ENCODE results near the gene ATG16L1.

DNA sequence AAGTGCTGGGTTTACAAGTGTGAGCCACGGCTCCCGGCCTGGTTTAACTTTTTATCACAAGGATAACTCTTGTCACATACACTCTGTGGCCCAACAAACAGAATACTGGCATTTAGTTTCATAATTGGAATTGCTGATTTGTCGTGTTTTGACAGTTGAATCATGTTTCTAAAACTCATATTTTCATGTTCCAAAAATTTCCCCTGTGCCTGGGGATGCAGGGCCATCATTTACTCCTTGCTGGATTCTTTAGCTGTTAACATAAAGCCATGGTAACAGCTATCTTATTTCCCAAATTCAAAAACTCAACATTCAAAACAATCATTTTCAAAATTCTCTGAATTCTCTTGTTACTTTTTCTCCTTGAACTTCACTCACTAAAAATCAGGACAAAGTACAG is 16.5 kb upstream of the ATG16L1 start:
- TF ChIP-seq, protein P1, sequence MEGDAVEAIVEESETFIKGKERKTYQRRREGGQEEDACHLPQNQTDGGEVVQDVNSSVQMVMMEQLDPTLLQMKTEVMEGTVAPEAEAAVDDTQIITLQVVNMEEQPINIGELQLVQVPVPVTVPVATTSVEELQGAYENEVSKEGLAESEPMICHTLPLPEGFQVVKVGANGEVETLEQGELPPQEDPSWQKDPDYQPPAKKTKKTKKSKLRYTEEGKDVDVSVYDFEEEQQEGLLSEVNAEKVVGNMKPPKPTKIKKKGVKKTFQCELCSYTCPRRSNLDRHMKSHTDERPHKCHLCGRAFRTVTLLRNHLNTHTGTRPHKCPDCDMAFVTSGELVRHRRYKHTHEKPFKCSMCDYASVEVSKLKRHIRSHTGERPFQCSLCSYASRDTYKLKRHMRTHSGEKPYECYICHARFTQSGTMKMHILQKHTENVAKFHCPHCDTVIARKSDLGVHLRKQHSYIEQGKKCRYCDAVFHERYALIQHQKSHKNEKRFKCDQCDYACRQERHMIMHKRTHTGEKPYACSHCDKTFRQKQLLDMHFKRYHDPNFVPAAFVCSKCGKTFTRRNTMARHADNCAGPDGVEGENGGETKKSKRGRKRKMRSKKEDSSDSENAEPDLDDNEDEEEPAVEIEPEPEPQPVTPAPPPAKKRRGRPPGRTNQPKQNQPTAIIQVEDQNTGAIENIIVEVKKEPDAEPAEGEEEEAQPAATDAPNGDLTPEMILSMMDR (conservative IDR thresholded peaks at IDR 0.05 in 1 of 2, IDR thresholded peaks at IDR 0.05 in 1 of 2; ENCODE audit: extremely low read depth in 1 of 2, insufficient read depth in 1 of 2, low read depth in 1 of 2, low read length in 2 of 2), result no peak
- no peak for TF ChIP-seq EZH2 (IDR thresholded peaks at IDR 0.05; ENCODE audit: borderline replicate concordance, low read length)

All from mammary epithelial cell (primary cell).